ENCODE data around the gene LEAP2.

DNA sequence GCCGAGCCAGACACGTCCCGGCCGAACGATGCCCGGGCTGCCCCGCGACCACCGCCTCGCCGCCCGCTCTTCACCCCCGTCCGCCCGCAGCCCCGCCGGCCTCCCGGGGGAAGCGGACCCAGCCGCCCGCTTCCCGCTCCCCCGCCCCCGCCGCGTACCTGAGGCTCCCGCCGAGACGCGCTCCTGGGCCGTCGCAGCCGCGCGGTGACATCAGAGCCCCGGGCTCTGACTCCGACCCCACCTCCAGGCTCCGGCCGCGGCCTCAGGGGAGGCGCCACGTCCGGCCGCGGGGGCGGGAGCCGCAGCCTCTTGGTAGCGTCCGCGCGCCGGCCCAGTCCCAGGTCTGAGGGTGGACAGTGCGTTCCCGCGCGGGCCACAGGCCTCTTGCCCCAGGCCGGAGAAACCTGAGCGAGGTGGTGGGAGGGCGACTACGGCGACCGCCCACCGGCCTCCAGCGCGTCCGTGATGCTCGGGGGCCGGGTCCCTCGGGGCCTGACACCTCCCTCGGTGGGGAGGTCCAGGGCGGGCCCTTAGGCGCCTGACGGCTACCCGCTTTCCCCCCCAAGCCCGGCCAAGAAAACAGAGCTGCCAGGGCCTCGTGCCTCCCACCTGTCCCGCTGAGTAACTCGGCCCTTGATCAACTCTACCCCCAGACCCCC is 42.9 kb upstream of the LEAP2 start, which contains the start of gene SHROOM1:
- TF ChIP-seq, protein P1, sequence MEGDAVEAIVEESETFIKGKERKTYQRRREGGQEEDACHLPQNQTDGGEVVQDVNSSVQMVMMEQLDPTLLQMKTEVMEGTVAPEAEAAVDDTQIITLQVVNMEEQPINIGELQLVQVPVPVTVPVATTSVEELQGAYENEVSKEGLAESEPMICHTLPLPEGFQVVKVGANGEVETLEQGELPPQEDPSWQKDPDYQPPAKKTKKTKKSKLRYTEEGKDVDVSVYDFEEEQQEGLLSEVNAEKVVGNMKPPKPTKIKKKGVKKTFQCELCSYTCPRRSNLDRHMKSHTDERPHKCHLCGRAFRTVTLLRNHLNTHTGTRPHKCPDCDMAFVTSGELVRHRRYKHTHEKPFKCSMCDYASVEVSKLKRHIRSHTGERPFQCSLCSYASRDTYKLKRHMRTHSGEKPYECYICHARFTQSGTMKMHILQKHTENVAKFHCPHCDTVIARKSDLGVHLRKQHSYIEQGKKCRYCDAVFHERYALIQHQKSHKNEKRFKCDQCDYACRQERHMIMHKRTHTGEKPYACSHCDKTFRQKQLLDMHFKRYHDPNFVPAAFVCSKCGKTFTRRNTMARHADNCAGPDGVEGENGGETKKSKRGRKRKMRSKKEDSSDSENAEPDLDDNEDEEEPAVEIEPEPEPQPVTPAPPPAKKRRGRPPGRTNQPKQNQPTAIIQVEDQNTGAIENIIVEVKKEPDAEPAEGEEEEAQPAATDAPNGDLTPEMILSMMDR (conservative IDR thresholded peaks at IDR 0.05; ENCODE audit: low read length) = no peak
- TF ChIP-seq EZH2phosphoT487 (IDR thresholded peaks at IDR 0.05; ENCODE audit: borderline replicate concordance) = no peak

Measured in Loucy (cell line).